ENCODE results near the gene LTF. TPM values are rescaled to one million over a fixed set of nuclear protein-coding genes. Genes with fewer than 3 reads are reported as not detected.

LTF gene
- polyA plus RNA-seq, 1 donor from 2014 or later, result not detected

- no peak overlapping the region for H3K4me3 ChIP-seq (ENCODE audit: low read length)
- no peak overlapping the region for H3K9ac ChIP-seq (ENCODE audit: low read length)
- TF ChIP-seq EP300 (conservative IDR thresholded peaks at IDR 0.05; ENCODE audit: poor library complexity, severe bottlenecking), result no peak
- no peak for TF ChIP-seq RAD21 (conservative IDR thresholded peaks at IDR 0.05)
- no peak for TF ChIP-seq MXI1 (conservative IDR thresholded peaks at IDR 0.05; ENCODE audit: poor library complexity, severe bottlenecking)
- TF ChIP-seq TAF1 (IDR thresholded peaks at IDR 0.05; ENCODE audit: low read depth), result no peak
- TF ChIP-seq EZH2 (IDR thresholded peaks at IDR 0.05; ENCODE audit: borderline replicate concordance, insufficient read depth, low read length, poor library complexity, severe bottlenecking), result no peak
- no peak for TF ChIP-seq CTCF (IDR thresholded peaks at IDR 0.05; ENCODE audit: poor library complexity, severe bottlenecking)
- no peak for TF ChIP-seq SMC3 (conservative IDR thresholded peaks at IDR 0.05; ENCODE audit: poor library complexity)
- TF ChIP-seq POLR2AphosphoS5 (IDR thresholded peaks at IDR 0.05), result no peak
- no peak for TF ChIP-seq REST (IDR thresholded peaks at IDR 0.05; ENCODE audit: borderline replicate concordance)
Observed at GRCh38 chr3:46469680-46470357, 5.1 kb upstream of the LTF start.

GRCh38 chr3:46468753-46469600 lies 4.3 kb upstream of the LTF start:
- no peaks in the 10 kb centered on the region for H3K79me2 ChIP-seq (replicated peaks; ENCODE audit: insufficient read depth, low read length)
- H4K20me1 ChIP-seq (ENCODE audit: insufficient read depth), result no peaks in the 10 kb centered on the region
- no peaks in the 10 kb centered on the region for H3F3A ChIP-seq (ENCODE audit: insufficient read depth, low read length, poor library complexity, severe bottlenecking)
- no peaks in the 10 kb centered on the region for H3K9me2 ChIP-seq (ENCODE audit: insufficient read depth, low read length)
- H3K4me3 ChIP-seq (ENCODE audit: low read length), result no peak overlapping the region
- H2AFZ ChIP-seq (ENCODE audit: low read depth, low read length), result no peak overlapping the region
- TF ChIP-seq POLR2AphosphoS5 (IDR thresholded peaks at IDR 0.05), result no peak
- no peak for TF ChIP-seq SMC3 (conservative IDR thresholded peaks at IDR 0.05; ENCODE audit: poor library complexity)
- TF ChIP-seq RAD21 (conservative IDR thresholded peaks at IDR 0.05), result no peak
- TF ChIP-seq CTCF (IDR thresholded peaks at IDR 0.05; ENCODE audit: poor library complexity, severe bottlenecking), result no peak
- no peak for TF ChIP-seq REST (IDR thresholded peaks at IDR 0.05; ENCODE audit: borderline replicate concordance)
- TF ChIP-seq EP300 (conservative IDR thresholded peaks at IDR 0.05; ENCODE audit: poor library complexity, severe bottlenecking), result no peak
- no peak for TF ChIP-seq TAF1 (IDR thresholded peaks at IDR 0.05; ENCODE audit: low read depth)
- TF ChIP-seq EZH2 (IDR thresholded peaks at IDR 0.05; ENCODE audit: borderline replicate concordance, insufficient read depth, low read length, poor library complexity, severe bottlenecking), result no peak
- TF ChIP-seq MXI1 (conservative IDR thresholded peaks at IDR 0.05; ENCODE audit: poor library complexity, severe bottlenecking), result no peak
- H3K9ac ChIP-seq (ENCODE audit: low read length), result no peak overlapping the region
- H3K36me3 ChIP-seq (ENCODE audit: insufficient read depth, low read length), result no peaks in the 10 kb centered on the region
- no peak overlapping the region for H3K27ac ChIP-seq (ENCODE audit: low read length)
- no peaks in the 10 kb centered on the region for H3K9me3 ChIP-seq (ENCODE audit: low read length)
- H3K4me2 ChIP-seq (ENCODE audit: low read length), result no peak overlapping the region
- H3K27me3 ChIP-seq (ENCODE audit: insufficient read depth, low read depth, low read length), result peaks cover 19% of the 10 kb centered on the region

More at GRCh38 chr3:46469680-46470357, 5.1 kb upstream of the LTF start:
- Histone ChIP-seq H3F3A (ENCODE audit: insufficient read depth, low read length, poor library complexity, severe bottlenecking) (no peaks in the 10 kb centered on the region), H3K27ac (ENCODE audit: low read length) (no peak overlapping the region), H3K9me3 (ENCODE audit: low read length) (no peaks in the 10 kb centered on the region), H3K79me2 (replicated peaks; ENCODE audit: insufficient read depth, low read length) (no peaks in the 10 kb centered on the region), H3K9me2 (ENCODE audit: insufficient read depth, low read length) (no peaks in the 10 kb centered on the region), H4K20me1 (ENCODE audit: insufficient read depth) (no peaks in the 10 kb centered on the region), H2AFZ (ENCODE audit: low read depth, low read length) (no peak overlapping the region), H3K27me3 (ENCODE audit: insufficient read depth, low read depth, low read length) (peaks cover 10% of the 10 kb centered on the region), H3K4me2 (ENCODE audit: low read length) (no peak overlapping the region), H3K36me3 (ENCODE audit: insufficient read depth, low read length) (no peaks in the 10 kb centered on the region)
